ENCODE results near the gene C1orf74. TPM values are rescaled to one million over a fixed set of nuclear protein-coding genes. Genes with fewer than 3 reads are reported as not detected.
A peak's percentile ranks its signal among the peaks of the same experiment; 100 is the strongest.

The C1orf74 gene
- total RNA-seq, 1 experiment from 2014 or later = 4.0 TPM

DNA sequence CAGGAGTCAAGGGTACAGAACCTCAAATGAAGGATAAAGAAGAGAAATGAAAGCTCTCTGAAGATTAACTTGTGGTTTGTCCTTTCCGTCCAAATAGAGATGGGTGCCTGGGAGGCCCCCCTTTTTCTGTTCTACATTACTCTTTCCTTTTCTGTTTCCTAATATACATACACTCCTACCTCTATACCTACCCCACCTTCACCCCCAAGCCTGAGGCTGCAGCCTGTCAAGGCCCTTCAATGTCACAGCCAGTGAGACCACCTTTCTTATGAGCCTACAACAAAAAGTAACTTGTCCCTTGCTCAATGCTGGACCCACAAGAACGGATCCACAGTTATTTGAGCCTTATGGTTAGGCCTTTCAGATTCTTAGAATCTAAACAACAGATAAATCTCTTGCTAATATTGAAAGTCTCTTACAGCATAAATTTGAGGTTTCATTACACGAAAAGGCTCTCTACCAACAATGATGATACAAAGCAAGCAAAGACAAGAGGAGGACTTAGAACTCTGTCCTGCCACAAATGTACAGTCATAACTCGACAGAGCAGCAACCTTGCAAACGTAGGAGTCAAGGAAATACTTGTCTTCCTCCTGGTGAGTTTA lies 32.6 kb downstream of the C1orf74 start:
- Histone ChIP-seq H3K27me3 (ENCODE audit: low read length) (no peaks in the 10 kb centered on the region), H3K4me3 (ENCODE audit: low read length) (no peak overlapping the region), H3K79me2 (ENCODE audit: low read length) (no peaks in the 10 kb centered on the region), H3K27ac (ENCODE audit: low read length) (no peak overlapping the region), H3K9ac (ENCODE audit: low read length) (no peak overlapping the region), H3K4me1 (ENCODE audit: low read length) (peaks cover 13% of the 10 kb centered on the region), H3K9me2 (replicated peaks; ENCODE audit: insufficient read depth, low read length) (no peaks in the 10 kb centered on the region), H3K4me2 (ENCODE audit: low read depth, low read length, poor library complexity, severe bottlenecking) (no peak overlapping the region), H2AFZ (ENCODE audit: low read length) (no peak overlapping the region), H3K9me3 (ENCODE audit: low read length) (no peaks in the 10 kb centered on the region), H4K20me1 (ENCODE audit: insufficient read depth, low read depth, low read length) (no peaks in the 10 kb centered on the region), H3K36me3 (ENCODE audit: insufficient read depth, low read length) (no peaks in the 10 kb centered on the region)
- no peak for DNase-seq

DNA sequence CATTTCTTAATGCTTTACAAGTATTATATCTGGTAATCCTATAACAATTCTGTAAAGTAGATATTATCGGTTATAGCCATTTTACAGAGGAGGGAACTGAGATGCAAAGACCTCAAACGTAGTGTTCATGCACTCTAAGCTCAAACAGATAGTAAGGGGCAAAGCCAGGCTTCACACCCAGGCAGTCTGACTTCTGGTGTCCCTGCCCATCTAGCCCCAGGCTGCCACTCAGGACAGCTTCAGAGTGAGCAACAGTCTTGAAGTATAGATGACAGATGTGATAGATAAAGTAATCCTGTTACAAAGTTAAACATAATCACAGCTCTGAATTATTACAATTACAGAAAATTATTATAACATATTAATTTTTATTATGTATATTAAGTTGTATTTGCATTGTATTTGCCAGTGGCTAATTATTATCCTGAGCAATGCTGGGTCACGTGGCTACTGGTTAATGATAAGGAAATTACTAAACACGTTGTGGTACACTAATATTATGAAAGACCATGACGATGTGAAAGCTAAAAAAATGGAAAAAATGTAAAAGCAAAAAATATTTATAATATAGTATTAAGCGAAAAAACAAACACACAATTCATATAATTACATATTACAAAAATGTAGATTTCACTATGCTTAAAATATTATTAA lies 34.6 kb downstream of the C1orf74 start:
- no peaks in the 10 kb centered on the region for H4K20me1 ChIP-seq (ENCODE audit: insufficient read depth, low read depth, low read length)
- no peaks in the 10 kb centered on the region for H3K27me3 ChIP-seq (ENCODE audit: low read length)
- no peak overlapping the region for H2AFZ ChIP-seq (ENCODE audit: low read length)
- H3K4me2 ChIP-seq (ENCODE audit: low read depth, low read length, poor library complexity, severe bottlenecking) = no peak overlapping the region
- no peak overlapping the region for H3K27ac ChIP-seq (ENCODE audit: low read length)
- no peaks in the 10 kb centered on the region for H3K79me2 ChIP-seq (ENCODE audit: low read length)
- no peak overlapping the region for H3K9ac ChIP-seq (ENCODE audit: low read length)
- H3K9me2 ChIP-seq (replicated peaks; ENCODE audit: insufficient read depth, low read length) = no peaks in the 10 kb centered on the region
- no peak overlapping the region for H3K4me3 ChIP-seq (ENCODE audit: low read length)
- no peak for DNase-seq
- peaks cover 7% of the 10 kb centered on the region; the same call in 1 of the 2 replicates for H3K4me1 ChIP-seq (ENCODE audit: low read length)
- no peaks in the 10 kb centered on the region for H3K9me3 ChIP-seq (ENCODE audit: low read length)
- H3K36me3 ChIP-seq (ENCODE audit: insufficient read depth, low read length) = no peaks in the 10 kb centered on the region

GRCh38 chr1:209749205-209749604 lies 35.2 kb downstream of the C1orf74 start:
- Histone ChIP-seq H3K27ac (ENCODE audit: low read length) (no peak overlapping the region), H3K9me2 (replicated peaks; ENCODE audit: insufficient read depth, low read length) (no peaks in the 10 kb centered on the region), H3K4me2 (ENCODE audit: low read depth, low read length, poor library complexity, severe bottlenecking) (no peak overlapping the region), H3K9me3 (ENCODE audit: low read length) (no peaks in the 10 kb centered on the region), H3K4me3 (ENCODE audit: low read length) (no peak overlapping the region), H3K27me3 (ENCODE audit: low read length) (no peaks in the 10 kb centered on the region), H3K36me3 (ENCODE audit: insufficient read depth, low read length) (no peaks in the 10 kb centered on the region), H4K20me1 (ENCODE audit: insufficient read depth, low read depth, low read length) (no peaks in the 10 kb centered on the region), H3K4me1 (ENCODE audit: low read length) (peaks cover 7% of the 10 kb centered on the region; the same call in 1 of the 2 replicates), H2AFZ (ENCODE audit: low read length) (no peak overlapping the region), H3K9ac (ENCODE audit: low read length) (no peak overlapping the region), H3K79me2 (ENCODE audit: low read length) (no peaks in the 10 kb centered on the region)
- DNase-seq = no peak

GRCh38 chr1:209748620-209749019 lies 35.7 kb downstream of the C1orf74 start:
- Histone ChIP-seq H3K4me3 (ENCODE audit: low read length) (no peak overlapping the region), H3K79me2 (ENCODE audit: low read length) (no peaks in the 10 kb centered on the region), H3K9ac (ENCODE audit: low read length) (no peak overlapping the region), H3K9me3 (ENCODE audit: low read length) (no peaks in the 10 kb centered on the region), H3K4me1 (ENCODE audit: low read length) (peaks cover 7% of the 10 kb centered on the region; the same call in 1 of the 2 replicates), H4K20me1 (ENCODE audit: insufficient read depth, low read depth, low read length) (no peaks in the 10 kb centered on the region), H3K36me3 (ENCODE audit: insufficient read depth, low read length) (no peaks in the 10 kb centered on the region), H3K27ac (ENCODE audit: low read length) (no peak overlapping the region), H2AFZ (ENCODE audit: low read length) (no peak overlapping the region), H3K4me2 (ENCODE audit: low read depth, low read length, poor library complexity, severe bottlenecking) (no peak overlapping the region), H3K9me2 (replicated peaks; ENCODE audit: insufficient read depth, low read length) (no peaks in the 10 kb centered on the region), H3K27me3 (ENCODE audit: low read length) (no peaks in the 10 kb centered on the region)
- no peak for DNase-seq

- Histone ChIP-seq H3K27me3 (ENCODE audit: low read length) (no peaks in the 10 kb centered on the region), H3K27ac (ENCODE audit: low read length) (no peak overlapping the region), H2AFZ (ENCODE audit: low read length) (peak overlapping the region; percentile 66; the same call in 1 of the 2 replicates), H3K9ac (ENCODE audit: low read length) (peak overlapping the region; percentile 36; the same call in 1 of the 2 replicates), H4K20me1 (ENCODE audit: insufficient read depth, low read depth, low read length) (no peaks in the 10 kb centered on the region), H3K4me3 (ENCODE audit: low read length) (no peak overlapping the region; the same call in 1 of the 2 replicates), H3K9me2 (replicated peaks; ENCODE audit: insufficient read depth, low read length) (no peaks in the 10 kb centered on the region), H3K4me1 (ENCODE audit: low read length) (peaks cover 7% of the 10 kb centered on the region; the same call in 1 of the 2 replicates), H3K79me2 (ENCODE audit: low read length) (no peaks in the 10 kb centered on the region), H3K36me3 (ENCODE audit: insufficient read depth, low read length) (no peaks in the 10 kb centered on the region), H3K4me2 (ENCODE audit: low read depth, low read length, poor library complexity, severe bottlenecking) (peak overlapping the region; percentile 47), H3K9me3 (ENCODE audit: low read length) (no peaks in the 10 kb centered on the region)
- DNase-seq = peak; percentile 92
Observed at GRCh38 chr1:209747580-209748262, 36.6 kb downstream of the C1orf74 start.

GRCh38 chr1:209746451-209747165 lies 37.8 kb downstream of the C1orf74 start:
- Histone ChIP-seq H4K20me1 (ENCODE audit: insufficient read depth, low read depth, low read length) (no peaks in the 10 kb centered on the region), H3K4me3 (ENCODE audit: low read length) (no peak overlapping the region), H3K4me1 (ENCODE audit: low read length) (peaks cover 7% of the 10 kb centered on the region; the same call in 1 of the 2 replicates), H3K9me3 (ENCODE audit: low read length) (no peaks in the 10 kb centered on the region), H3K79me2 (ENCODE audit: low read length) (no peaks in the 10 kb centered on the region), H3K9ac (ENCODE audit: low read length) (no peak overlapping the region), H3K36me3 (ENCODE audit: insufficient read depth, low read length) (no peaks in the 10 kb centered on the region), H3K27me3 (ENCODE audit: low read length) (no peaks in the 10 kb centered on the region), H3K4me2 (ENCODE audit: low read depth, low read length, poor library complexity, severe bottlenecking) (no peak overlapping the region), H3K27ac (ENCODE audit: low read length) (no peak overlapping the region), H2AFZ (ENCODE audit: low read length) (no peak overlapping the region), H3K9me2 (replicated peaks; ENCODE audit: insufficient read depth, low read length) (no peaks in the 10 kb centered on the region)
- peak; percentile 35 for DNase-seq

- H3K9ac ChIP-seq (ENCODE audit: low read length) = no peak overlapping the region
- no peak overlapping the region for H3K4me3 ChIP-seq (ENCODE audit: low read length)
- no peaks in the 10 kb centered on the region for H3K27me3 ChIP-seq (ENCODE audit: low read length)
- H3K9me2 ChIP-seq (replicated peaks; ENCODE audit: insufficient read depth, low read length) = no peaks in the 10 kb centered on the region
- H3K36me3 ChIP-seq (ENCODE audit: insufficient read depth, low read length) = no peaks in the 10 kb centered on the region
- DNase-seq = no peak
- no peak overlapping the region for H3K27ac ChIP-seq (ENCODE audit: low read length)
- H3K4me1 ChIP-seq (ENCODE audit: low read length) = peaks cover 5% of the 10 kb centered on the region; the same call in 1 of the 2 replicates
- no peak overlapping the region for H3K4me2 ChIP-seq (ENCODE audit: low read depth, low read length, poor library complexity, severe bottlenecking)
- no peaks in the 10 kb centered on the region for H3K79me2 ChIP-seq (ENCODE audit: low read length)
- H2AFZ ChIP-seq (ENCODE audit: low read length) = no peak overlapping the region
- no peaks in the 10 kb centered on the region for H4K20me1 ChIP-seq (ENCODE audit: insufficient read depth, low read depth, low read length)
- no peaks in the 10 kb centered on the region for H3K9me3 ChIP-seq (ENCODE audit: low read length)
Observed at GRCh38 chr1:209743145-209743482, 41.2 kb downstream of the C1orf74 start.
